HEK293 (cell line): ENCODE results near the gene CAMKK1.

Source experiments
- INSM2 ChIP-seq: fragments of 450-650 bp; formaldehyde crosslinking; IDR thresholded peaks from 2 replicates; pipeline ENCODE4 v1.5.1; 2016; ENCODE audit warnings: missing biosample characterization, missing genetic modification characterization
- MZF1 ChIP-seq: fragments of 450-650 bp; formaldehyde crosslinking; IDR thresholded peaks from 2 replicates; pipeline ENCODE4 v1.5.1; 2017; ENCODE audit warnings: missing biosample characterization, missing genetic modification characterization, borderline replicate concordance
- REPIN1 ChIP-seq: fragments of 450-650 bp; formaldehyde crosslinking; IDR thresholded peaks from 2 replicates; pipeline ENCODE4 v1.5.1; 2017; ENCODE audit warnings: missing biosample characterization, missing genetic modification characterization, low read depth
- SALL2 ChIP-seq: fragments of 450-650 bp; formaldehyde crosslinking; IDR thresholded peaks from 2 replicates; pipeline ENCODE4 v1.5.0; 2017; ENCODE audit warnings: missing biosample characterization, mild to moderate bottlenecking, missing genetic modification characterization, borderline replicate concordance
- SCRT1 ChIP-seq: fragments of 450-650 bp; formaldehyde crosslinking; IDR thresholded peaks from 2 replicates; pipeline ENCODE4 v1.5.1; 2016; ENCODE audit warnings: missing biosample characterization, missing genetic modification characterization, borderline replicate concordance
- ZBTB1 ChIP-seq: fragments of 450-650 bp; formaldehyde crosslinking; IDR thresholded peaks from 2 replicates; pipeline ENCODE4 v1.5.1; 2016; ENCODE audit warnings: missing biosample characterization, missing genetic modification characterization
- ZBTB8A ChIP-seq: fragments of 450-650 bp; formaldehyde crosslinking; IDR thresholded peaks from 2 replicates; pipeline ENCODE4 v1.5.1; 2016; ENCODE audit warnings: missing biosample characterization, missing genetic modification characterization
- ZFP69B ChIP-seq: fragments of 450-650 bp; formaldehyde crosslinking; IDR thresholded peaks from 2 replicates; pipeline ENCODE4 v1.5.1; 2016; ENCODE audit warnings: missing biosample characterization, missing genetic modification characterization
- ZIC2 ChIP-seq: fragments of 450-650 bp; formaldehyde crosslinking; IDR thresholded peaks from 2 replicates; pipeline ENCODE4 v1.5.1; 2016; ENCODE audit warnings: missing biosample characterization, missing genetic modification characterization
- ZNF155 ChIP-seq: fragments of 450-650 bp; formaldehyde crosslinking; IDR thresholded peaks from 2 replicates; pipeline ENCODE4 v1.5.1; 2016; ENCODE audit warnings: missing biosample characterization, missing genetic modification characterization
- ZNF211 ChIP-seq: fragments of 450-650 bp; formaldehyde crosslinking; IDR thresholded peaks from 2 replicates; pipeline ENCODE4 v1.5.1; 2016; ENCODE audit warnings: low read depth, missing biosample characterization, missing genetic modification characterization
- ZNF394 ChIP-seq: fragments of 450-650 bp; formaldehyde crosslinking; IDR thresholded peaks from 2 replicates; pipeline ENCODE4 v1.5.1; 2016; ENCODE audit warnings: missing biosample characterization, missing genetic modification characterization, mild to moderate bottlenecking, moderate library complexity, borderline replicate concordance
- ZNF416 ChIP-seq: fragments of 450-650 bp; formaldehyde crosslinking; IDR thresholded peaks from 2 replicates; pipeline ENCODE4 v1.5.1; 2016; ENCODE audit warnings: missing biosample characterization, missing genetic modification characterization
- ZNF433 ChIP-seq: fragments of 450-650 bp; formaldehyde crosslinking; IDR thresholded peaks from 2 replicates; pipeline ENCODE4 v1.5.1; 2016; ENCODE audit warnings: missing biosample characterization, missing genetic modification characterization, low read depth
- ZNF513 ChIP-seq: fragments of 450-650 bp; IDR thresholded peaks from 2 replicates; pipeline ENCODE4 v1.5.1; 2018; ENCODE audit warnings: missing biosample characterization, missing genetic modification characterization
- ZNF561 ChIP-seq: fragments of 450-650 bp; IDR thresholded peaks from 2 replicates; pipeline ENCODE4 v1.5.1; 2018; ENCODE audit warnings: missing biosample characterization, missing genetic modification characterization, borderline replicate concordance
- ZNF596 ChIP-seq: fragments of 450-650 bp; IDR thresholded peaks from 2 replicates; pipeline ENCODE4 v1.5.0; 2018; ENCODE audit warnings: missing biosample characterization, mild to moderate bottlenecking, missing genetic modification characterization, moderate library complexity
- ZNF621 ChIP-seq: fragments of 450-650 bp; formaldehyde crosslinking; IDR thresholded peaks from 2 replicates; pipeline ENCODE4 v1.5.1; 2017; ENCODE audit warnings: missing biosample characterization, missing genetic modification characterization
- ZNF639 ChIP-seq: fragments of 450-650 bp; formaldehyde crosslinking; IDR thresholded peaks from 2 replicates; pipeline ENCODE4 v1.5.1; 2016; ENCODE audit warnings: missing biosample characterization, missing genetic modification characterization
- ZNF664 ChIP-seq: fragments of 450-650 bp; formaldehyde crosslinking; IDR thresholded peaks from 2 replicates; pipeline ENCODE4 v1.5.1; 2016; ENCODE audit warnings: missing biosample characterization, missing genetic modification characterization
- ZNF777 ChIP-seq: fragments of 450-650 bp; formaldehyde crosslinking; IDR thresholded peaks from 2 replicates; pipeline ENCODE4 v1.5.1; 2017; ENCODE audit warnings: missing biosample characterization, missing genetic modification characterization, borderline replicate concordance
- ZNF785 ChIP-seq: fragments of 450-650 bp; formaldehyde crosslinking; IDR thresholded peaks from 2 replicates; pipeline ENCODE4 v1.5.1; 2016; ENCODE audit warnings: missing biosample characterization, missing genetic modification characterization
- ZSCAN30 ChIP-seq: fragments of 450-650 bp; IDR thresholded peaks from 2 replicates; pipeline ENCODE4 v1.5.1; 2018; ENCODE audit warnings: missing biosample characterization, mild to moderate bottlenecking, missing genetic modification characterization, moderate library complexity
- TF ChIP-seq, protein P1 (sequence below): fragments of 450-650 bp; formaldehyde crosslinking; IDR thresholded peaks from 2 replicates; pipeline ENCODE4 v1.5.1; 2016; ENCODE audit warnings: missing biosample characterization, missing genetic modification characterization
- TF ChIP-seq, protein P2 (sequence below): fragments of 450-650 bp; formaldehyde crosslinking; IDR thresholded peaks from 2 replicates; pipeline ENCODE4 v1.5.1; 2016; ENCODE audit warnings: missing biosample characterization, missing genetic modification characterization, borderline replicate concordance
- TF ChIP-seq, protein P3 (sequence below): fragments of 450-650 bp; formaldehyde crosslinking; IDR thresholded peaks from 2 replicates; pipeline ENCODE4 v1.5.1; 2016; ENCODE audit warnings: missing biosample characterization, missing genetic modification characterization

The CAMKK1 gene

GRCh38 chr17:3888343-3889171 is 4.3 kb downstream of the CAMKK1 start (continued):
- TF ChIP-seq ZNF785 (tag by site-specific recombination) (no peak; the same call in 1 of the 2 replicates), ZIC2 (peak; percentile 95), ZNF664 (tag by site-specific recombination) (no peak), REPIN1 (tag by site-specific recombination) (no peak), INSM2 (tag by site-specific recombination) (peak; percentile 91), ZNF561 (tag by site-specific recombination) (peak; percentile 66; the same call in 1 of the 2 replicates), ZNF394 (peak; percentile 57; the same call in 1 of the 2 replicates), ZSCAN30 (tag by site-specific recombination) (peak; percentile 80), ZNF513 (tag by site-specific recombination) (no peak), ZNF211 (tag by site-specific recombination) (no peak), ZBTB1 (tag by site-specific recombination) (no peak), ZBTB8A (tag by site-specific recombination) (peak; percentile 99), SCRT1 (peak; percentile 67), SALL2 (0 out of 2 replicates have a peak, but pooled peaks have one; percentile 66), ZNF621 (tag by site-specific recombination) (no peak), ZNF155 (tag by site-specific recombination) (no peak), ZFP69B (tag by site-specific recombination) (peak; percentile 67), ZNF777 (peak; percentile 36; the same call in 1 of the 2 replicates), ZNF416 (tag by site-specific recombination) (no peak), ZNF596 (tag by site-specific recombination) (no peak), MZF1 (tag by site-specific recombination) (peak; percentile 65; the same call in 1 of the 2 replicates), ZNF639 (tag by site-specific recombination) (peak; percentile 80), ZNF433 (tag by site-specific recombination) (no peak)
- TF ChIP-seq, protein P1, sequence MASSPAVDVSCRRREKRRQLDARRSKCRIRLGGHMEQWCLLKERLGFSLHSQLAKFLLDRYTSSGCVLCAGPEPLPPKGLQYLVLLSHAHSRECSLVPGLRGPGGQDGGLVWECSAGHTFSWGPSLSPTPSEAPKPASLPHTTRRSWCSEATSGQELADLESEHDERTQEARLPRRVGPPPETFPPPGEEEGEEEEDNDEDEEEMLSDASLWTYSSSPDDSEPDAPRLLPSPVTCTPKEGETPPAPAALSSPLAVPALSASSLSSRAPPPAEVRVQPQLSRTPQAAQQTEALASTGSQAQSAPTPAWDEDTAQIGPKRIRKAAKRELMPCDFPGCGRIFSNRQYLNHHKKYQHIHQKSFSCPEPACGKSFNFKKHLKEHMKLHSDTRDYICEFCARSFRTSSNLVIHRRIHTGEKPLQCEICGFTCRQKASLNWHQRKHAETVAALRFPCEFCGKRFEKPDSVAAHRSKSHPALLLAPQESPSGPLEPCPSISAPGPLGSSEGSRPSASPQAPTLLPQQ (tag by site-specific recombination): peak; percentile 87
- TF ChIP-seq, protein P2, sequence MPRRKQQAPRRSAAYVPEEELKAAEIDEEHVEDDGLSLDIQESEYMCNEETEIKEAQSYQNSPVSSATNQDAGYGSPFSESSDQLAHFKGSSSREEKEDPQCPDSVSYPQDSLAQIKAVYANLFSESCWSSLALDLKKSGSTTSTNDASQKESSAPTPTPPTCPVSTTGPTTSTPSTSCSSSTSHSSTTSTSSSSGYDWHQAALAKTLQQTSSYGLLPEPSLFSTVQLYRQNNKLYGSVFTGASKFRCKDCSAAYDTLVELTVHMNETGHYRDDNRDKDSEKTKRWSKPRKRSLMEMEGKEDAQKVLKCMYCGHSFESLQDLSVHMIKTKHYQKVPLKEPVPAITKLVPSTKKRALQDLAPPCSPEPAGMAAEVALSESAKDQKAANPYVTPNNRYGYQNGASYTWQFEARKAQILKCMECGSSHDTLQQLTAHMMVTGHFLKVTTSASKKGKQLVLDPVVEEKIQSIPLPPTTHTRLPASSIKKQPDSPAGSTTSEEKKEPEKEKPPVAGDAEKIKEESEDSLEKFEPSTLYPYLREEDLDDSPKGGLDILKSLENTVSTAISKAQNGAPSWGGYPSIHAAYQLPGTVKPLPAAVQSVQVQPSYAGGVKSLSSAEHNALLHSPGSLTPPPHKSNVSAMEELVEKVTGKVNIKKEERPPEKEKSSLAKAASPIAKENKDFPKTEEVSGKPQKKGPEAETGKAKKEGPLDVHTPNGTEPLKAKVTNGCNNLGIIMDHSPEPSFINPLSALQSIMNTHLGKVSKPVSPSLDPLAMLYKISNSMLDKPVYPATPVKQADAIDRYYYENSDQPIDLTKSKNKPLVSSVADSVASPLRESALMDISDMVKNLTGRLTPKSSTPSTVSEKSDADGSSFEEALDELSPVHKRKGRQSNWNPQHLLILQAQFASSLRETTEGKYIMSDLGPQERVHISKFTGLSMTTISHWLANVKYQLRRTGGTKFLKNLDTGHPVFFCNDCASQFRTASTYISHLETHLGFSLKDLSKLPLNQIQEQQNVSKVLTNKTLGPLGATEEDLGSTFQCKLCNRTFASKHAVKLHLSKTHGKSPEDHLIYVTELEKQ: peak; percentile 73
- TF ChIP-seq, protein P3, sequence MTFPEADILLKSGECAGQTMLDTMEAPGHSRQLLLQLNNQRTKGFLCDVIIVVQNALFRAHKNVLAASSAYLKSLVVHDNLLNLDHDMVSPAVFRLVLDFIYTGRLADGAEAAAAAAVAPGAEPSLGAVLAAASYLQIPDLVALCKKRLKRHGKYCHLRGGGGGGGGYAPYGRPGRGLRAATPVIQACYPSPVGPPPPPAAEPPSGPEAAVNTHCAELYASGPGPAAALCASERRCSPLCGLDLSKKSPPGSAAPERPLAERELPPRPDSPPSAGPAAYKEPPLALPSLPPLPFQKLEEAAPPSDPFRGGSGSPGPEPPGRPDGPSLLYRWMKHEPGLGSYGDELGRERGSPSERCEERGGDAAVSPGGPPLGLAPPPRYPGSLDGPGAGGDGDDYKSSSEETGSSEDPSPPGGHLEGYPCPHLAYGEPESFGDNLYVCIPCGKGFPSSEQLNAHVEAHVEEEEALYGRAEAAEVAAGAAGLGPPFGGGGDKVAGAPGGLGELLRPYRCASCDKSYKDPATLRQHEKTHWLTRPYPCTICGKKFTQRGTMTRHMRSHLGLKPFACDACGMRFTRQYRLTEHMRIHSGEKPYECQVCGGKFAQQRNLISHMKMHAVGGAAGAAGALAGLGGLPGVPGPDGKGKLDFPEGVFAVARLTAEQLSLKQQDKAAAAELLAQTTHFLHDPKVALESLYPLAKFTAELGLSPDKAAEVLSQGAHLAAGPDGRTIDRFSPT (tag by site-specific recombination): peak; percentile 76
